Gastrocnemius medialis (tissue), 4 donors: Measurements from ENCODE around the gene OR2T8.

Experiments used
- POLR2A ChIP-seq, 2 donors: fragments of 450-650 bp; IDR thresholded peaks; one replicate each; pipeline ENCODE4 v1.6.1; 2017; ENCODE audit warnings: antibody characterized with exemption in 2 of 2, mild to moderate bottlenecking in 2 of 2, moderate library complexity in 2 of 2
- TF ChIP-seq, protein P1 (sequence below), 5 experiments: fragments of 450-650 bp in 3 of 5; fragments of 200-600 bp in 2 of 5; sonication (generic) in 2 of 5; IDR thresholded peaks in 4 of 5; conservative IDR thresholded peaks in 1 of 5; 1 replicate in 4 of 5; 2 replicates in 1 of 5; pipeline ENCODE4 v1.5.1; 2016 to 2019; ENCODE audit warnings: antibody characterized with exemption in 5 of 5, mild to moderate bottlenecking in 3 of 5, moderate library complexity in 3 of 5

DNA sequence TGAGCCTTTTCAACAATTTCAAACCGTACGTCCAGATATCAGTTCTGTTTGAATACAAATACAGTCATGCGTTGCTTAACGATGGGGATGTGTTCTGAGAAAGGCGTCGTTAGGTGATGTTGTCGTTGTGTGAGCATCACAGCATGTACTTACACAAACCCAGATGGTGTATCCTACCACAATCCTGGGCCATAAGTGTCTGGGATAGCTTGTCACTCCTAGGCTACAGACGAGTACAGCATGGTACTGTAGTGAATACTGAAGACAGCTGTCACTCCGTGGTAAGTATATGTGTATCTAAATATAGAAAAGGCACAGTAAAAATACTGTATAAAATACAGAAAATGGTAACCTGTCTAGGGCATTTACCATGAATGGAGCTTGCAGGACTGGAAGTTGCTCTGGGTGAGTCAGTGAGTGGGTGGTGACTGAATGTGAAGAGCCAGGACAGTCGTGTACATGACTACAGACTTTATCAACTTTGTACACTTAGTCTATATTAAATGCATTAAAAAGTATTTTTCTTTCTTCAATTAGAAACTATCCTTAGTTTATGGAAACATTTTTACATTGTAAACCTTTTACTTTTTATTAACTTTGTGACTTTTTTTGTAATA, 35.1 kb upstream of the OR2T8 start:
- TF ChIP-seq, protein P1, sequence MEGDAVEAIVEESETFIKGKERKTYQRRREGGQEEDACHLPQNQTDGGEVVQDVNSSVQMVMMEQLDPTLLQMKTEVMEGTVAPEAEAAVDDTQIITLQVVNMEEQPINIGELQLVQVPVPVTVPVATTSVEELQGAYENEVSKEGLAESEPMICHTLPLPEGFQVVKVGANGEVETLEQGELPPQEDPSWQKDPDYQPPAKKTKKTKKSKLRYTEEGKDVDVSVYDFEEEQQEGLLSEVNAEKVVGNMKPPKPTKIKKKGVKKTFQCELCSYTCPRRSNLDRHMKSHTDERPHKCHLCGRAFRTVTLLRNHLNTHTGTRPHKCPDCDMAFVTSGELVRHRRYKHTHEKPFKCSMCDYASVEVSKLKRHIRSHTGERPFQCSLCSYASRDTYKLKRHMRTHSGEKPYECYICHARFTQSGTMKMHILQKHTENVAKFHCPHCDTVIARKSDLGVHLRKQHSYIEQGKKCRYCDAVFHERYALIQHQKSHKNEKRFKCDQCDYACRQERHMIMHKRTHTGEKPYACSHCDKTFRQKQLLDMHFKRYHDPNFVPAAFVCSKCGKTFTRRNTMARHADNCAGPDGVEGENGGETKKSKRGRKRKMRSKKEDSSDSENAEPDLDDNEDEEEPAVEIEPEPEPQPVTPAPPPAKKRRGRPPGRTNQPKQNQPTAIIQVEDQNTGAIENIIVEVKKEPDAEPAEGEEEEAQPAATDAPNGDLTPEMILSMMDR (IDR thresholded peaks at IDR 0.05 in 4 of 5, conservative IDR thresholded peaks at IDR 0.05 in 1 of 5), result no peak
- TF ChIP-seq POLR2A (IDR thresholded peaks at IDR 0.05), result no peak
